GM23338 (cell line): ENCODE measurements around the gene BICRAL. TPM values are rescaled to one million over a fixed set of nuclear protein-coding genes. Genes with fewer than 3 reads are reported as not detected.

Experiments used
- ATAC-seq: fragments of 200-7000 bp; cut with Tn5 transposase; 3 replicates; pipeline ENCODE4 v1.9.1; 2020
- DNase-seq: peaks from one replicate; pipeline ENCODE4 v3.0.0-alpha.2; 2015; ENCODE audit warnings: low spot score
- H2AFZ ChIP-seq: fragments of 200-600 bp; sonication (generic); 2 replicates; pipeline ENCODE4 v1.8.0; 2016; ENCODE audit warnings: antibody characterized with exemption, mild to moderate bottlenecking, moderate library complexity
- H3F3A ChIP-seq: fragments of 200-600 bp; sonication (generic); replicated peaks from 2 replicates; pipeline ENCODE4 v1.8.0; 2017; ENCODE audit warnings: antibody characterized with exemption, mixed run types, low read depth
- H3K27ac ChIP-seq: fragments of 200-600 bp; sonication (generic); 2 replicates; pipeline ENCODE4 v1.6.1; 2016; ENCODE audit warnings: low read depth
- H3K27me3 ChIP-seq: fragments of 200-600 bp; sonication (generic); 2 replicates; pipeline ENCODE4 v1.8.0; 2016; ENCODE audit warnings: mild to moderate bottlenecking, mixed run types, moderate library complexity; ENCODE audit not compliant: insufficient read depth
- H3K36me3 ChIP-seq: fragments of 200-600 bp; sonication (generic); 2 replicates; pipeline ENCODE4 v1.8.0; 2016; ENCODE audit warnings: mild to moderate bottlenecking; ENCODE audit not compliant: insufficient read depth
- H3K4me1 ChIP-seq: fragments of 200-600 bp; sonication (generic); 2 replicates; pipeline ENCODE4 v1.8.0; 2016; ENCODE audit warnings: mild to moderate bottlenecking, moderate library complexity; ENCODE audit not compliant: insufficient read depth
- H3K4me2 ChIP-seq: fragments of 200-600 bp; sonication (generic); 2 replicates; pipeline ENCODE4 v1.7.1; 2017; ENCODE audit warnings: mixed run types
- H3K4me3 ChIP-seq: fragments of 200-600 bp; sonication (generic); 2 replicates; pipeline ENCODE4 v1.6.1; 2016; ENCODE audit warnings: mixed run types
- H3K79me2 ChIP-seq: fragments of 200-600 bp; sonication (generic); replicated peaks from 2 replicates; pipeline ENCODE4 v1.8.0; 2017; ENCODE audit warnings: mild to moderate bottlenecking; ENCODE audit not compliant: insufficient read depth
- H3K9me2 ChIP-seq: fragments of 200-600 bp; sonication (generic); 2 replicates; pipeline ENCODE4 v1.8.0; 2017; ENCODE audit not compliant: insufficient read depth
- H4K20me1 ChIP-seq: fragments of 200-600 bp; sonication (generic); replicated peaks from 2 replicates; pipeline ENCODE4 v1.8.0; 2017; ENCODE audit warnings: mild to moderate bottlenecking; ENCODE audit not compliant: insufficient read depth
- H3K27ac Mint-ChIP-seq: 2 replicates; pipeline ENCODE4 v1.8.0; 2020; ENCODE audit warnings: inconsistent platforms, mild to moderate bottlenecking, moderate library complexity, mixed read lengths
- H3K27me3 Mint-ChIP-seq: 3 replicates; pipeline ENCODE4 v1.8.0; 2022; ENCODE audit warnings: low read depth, mild to moderate bottlenecking, moderate library complexity, mixed read lengths, inconsistent platforms; ENCODE audit not compliant: insufficient read depth, poor library complexity
- H3K36me3 Mint-ChIP-seq: 3 replicates; pipeline ENCODE4 v1.8.0; 2021; ENCODE audit warnings: low read depth, mild to moderate bottlenecking, inconsistent platforms, moderate library complexity, mixed read lengths
- H3K4me1 Mint-ChIP-seq: 3 replicates; pipeline ENCODE4 v1.8.0; 2020; ENCODE audit warnings: mild to moderate bottlenecking, inconsistent platforms, mixed read lengths
- H3K4me3 Mint-ChIP-seq: 3 replicates; pipeline ENCODE4 v1.8.0; 2021; ENCODE audit warnings: moderate library complexity, mild to moderate bottlenecking, inconsistent platforms, mixed read lengths
- H3K9me3 Mint-ChIP-seq: 3 replicates; pipeline ENCODE4 v1.8.0; 2020; ENCODE audit warnings: moderate library complexity, mild to moderate bottlenecking, inconsistent platforms, mixed read lengths
- CREB1 ChIP-seq: fragments of 250-450 bp; sonication (Bioruptor Pico); IDR thresholded peaks from 2 replicates; pipeline ENCODE4 v1.5.0; 2020; ENCODE audit warnings: low read depth, mild to moderate bottlenecking, moderate library complexity
- ETS1 ChIP-seq: IDR thresholded peaks from 2 replicates; pipeline ENCODE4 v1.6.1; 2016; ENCODE audit warnings: antibody characterized with exemption
- EZH2phosphoT487 ChIP-seq: fragments of 200-600 bp; sonication (generic); IDR thresholded peaks from one replicate; pipeline ENCODE4 v1.8.1; 2018; ENCODE audit warnings: antibody characterized with exemption; ENCODE audit not compliant: unreplicated experiment
- JUNB ChIP-seq: IDR thresholded peaks from one replicate; pipeline ENCODE4 v1.6.1; 2016; ENCODE audit warnings: antibody characterized with exemption; ENCODE audit not compliant: unreplicated experiment
- NANOG ChIP-seq: IDR thresholded peaks from 2 replicates; pipeline ENCODE4 v1.6.1; 2016; ENCODE audit warnings: antibody characterized with exemption, borderline replicate concordance
- POLR2AphosphoS5 ChIP-seq: IDR thresholded peaks from 2 replicates; pipeline ENCODE4 v1.6.1; 2016; ENCODE audit warnings: antibody characterized with exemption, low read depth
- REST ChIP-seq: IDR thresholded peaks from one replicate; pipeline ENCODE4 v1.6.1; 2018; ENCODE audit warnings: antibody characterized with exemption; ENCODE audit not compliant: unreplicated experiment
- STAT1 ChIP-seq: IDR thresholded peaks from one replicate; pipeline ENCODE4 v1.6.1; 2016; ENCODE audit warnings: antibody characterized with exemption; ENCODE audit not compliant: unreplicated experiment
- ZNF114 ChIP-seq: fragments of 250-450 bp; sonication (Bioruptor Pico); IDR thresholded peaks from 2 replicates; pipeline ENCODE4 v1.5.0; 2020; ENCODE audit warnings: mild to moderate bottlenecking, moderate library complexity
- ZNF331 ChIP-seq: fragments of 250-450 bp; sonication (Bioruptor Pico); IDR thresholded peaks from 2 replicates; pipeline ENCODE4 v1.5.0; 2020; ENCODE audit warnings: low read depth, mild to moderate bottlenecking, moderate library complexity
- ZNF462 ChIP-seq: fragments of 250-450 bp; sonication (Bioruptor Pico); IDR thresholded peaks from 2 replicates; pipeline ENCODE4 v1.5.0; 2020; ENCODE audit warnings: mild to moderate bottlenecking, moderate library complexity
- polyA plus RNA-seq: library from polyadenylated mRNA; unstranded; fragments of >200 nt; fragmentation: Nextera tagmentation; extraction: Ambion mirVana; gene quantifications from 2 replicates; pipeline ENCODE4 v1.2.1, GENCODE V29; 2016
- total RNA-seq: library from RNA; depleted of rRNA; stranded (reverse); fragments of >200 nt; shearing (Covaris generic); gene quantifications from 2 replicates; pipeline ENCODE4 v1.2.3, GENCODE V29; 2014

The BICRAL gene
- total and polyA plus RNA-seq, 2 experiments from 2014 or later = 3.4 to 11.7 TPM

DNA sequence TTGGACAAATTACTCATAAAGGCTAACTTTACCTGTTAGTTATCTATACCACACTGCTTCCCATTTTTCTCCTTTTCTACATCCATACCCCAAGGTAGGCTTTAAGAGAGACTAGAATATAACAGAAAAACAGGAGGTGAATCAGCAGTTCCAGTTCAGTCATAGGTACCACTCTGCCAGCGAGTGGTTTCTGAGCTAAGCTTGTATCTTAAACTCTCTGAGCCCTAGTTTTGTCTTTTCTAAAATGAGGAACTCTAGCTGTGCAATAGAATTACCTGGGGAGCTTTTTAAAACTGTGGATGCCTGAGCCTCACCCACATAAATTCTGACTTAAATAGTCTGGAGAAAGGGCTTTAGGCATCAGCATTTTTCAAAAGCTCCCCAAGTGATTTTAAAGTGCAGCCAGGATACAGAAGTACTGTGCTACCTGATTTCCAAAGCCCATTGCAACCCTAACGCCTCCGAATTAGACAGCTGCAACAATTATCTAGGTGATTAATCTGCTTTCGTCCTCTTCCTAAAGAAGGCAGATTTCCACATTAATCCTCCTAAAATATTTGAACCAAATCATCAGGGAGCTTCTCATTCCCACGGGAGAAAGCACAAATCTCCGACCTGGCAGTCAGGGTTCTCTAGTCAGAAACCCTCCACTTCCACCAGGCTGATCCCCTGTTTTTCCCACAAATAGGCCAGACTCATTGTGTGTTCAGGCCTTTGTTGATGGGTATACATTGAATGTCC is 60.2 kb downstream of the BICRAL start:
- Histone ChIP-seq H3K9me2 (no peaks in the 10 kb centered on the region), H2AFZ (no peak overlapping the region), H3K4me1 (no peaks in the 10 kb centered on the region), H3F3A (peaks cover 2% of the 10 kb centered on the region), H3K4me3 (no peak overlapping the region), H3K27ac (peak overlapping the region; percentile 62; the same call in 1 of the 2 replicates), H3K27me3 (no peaks in the 10 kb centered on the region), H3K36me3 (no peaks in the 10 kb centered on the region; the same call in 1 of the 2 replicates), H3K4me2 (no peak overlapping the region), H4K20me1 (0 out of 2 replicates have a peak, but pooled peaks cover 4% of the 10 kb centered on the region), H3K79me2 (no peaks in the 10 kb centered on the region)
- no peak overlapping the region for H3K4me3 Mint-ChIP-seq
- no peaks in the 10 kb centered on the region for H3K9me3 Mint-ChIP-seq
- ATAC-seq = no peak
- H3K27me3 Mint-ChIP-seq = peaks cover 1% of the 10 kb centered on the region
- H3K4me1 Mint-ChIP-seq = no peaks in the 10 kb centered on the region
- no peak overlapping the region for H3K27ac Mint-ChIP-seq
- DNase-seq = no peak
- TF ChIP-seq STAT1 = no peak
- TF ChIP-seq JUNB = no peak
- TF ChIP-seq ETS1 = no peak
- no peak for TF ChIP-seq ZNF114 (CRISPR knock-in tag)
- TF ChIP-seq EZH2phosphoT487 = no peak
- no peak for TF ChIP-seq ZNF331 (CRISPR knock-in tag)
- H3K36me3 Mint-ChIP-seq = peaks cover 13% of the 10 kb centered on the region; the same call in 2 of the 3 replicates

- Histone ChIP-seq H3K4me2 (no peak overlapping the region), H3K4me3 (no peak overlapping the region), H3K36me3 (no peaks in the 10 kb centered on the region), H3K27me3 (no peaks in the 10 kb centered on the region), H3K4me1 (no peaks in the 10 kb centered on the region), H4K20me1 (0 out of 2 replicates have a peak, but pooled peaks cover 4% of the 10 kb centered on the region), H3K9me2 (no peaks in the 10 kb centered on the region), H2AFZ (no peak overlapping the region), H3K27ac (no peak overlapping the region), H3F3A (peaks cover 2% of the 10 kb centered on the region), H3K79me2 (no peaks in the 10 kb centered on the region)
- Mint-ChIP-seq H3K27me3 (peaks cover 1% of the 10 kb centered on the region), H3K27ac (no peak overlapping the region), H3K4me3 (no peak overlapping the region), H3K4me1 (no peaks in the 10 kb centered on the region), H3K9me3 (no peaks in the 10 kb centered on the region), H3K36me3 (peaks cover 13% of the 10 kb centered on the region; the same call in 2 of the 3 replicates)
- DNase-seq (no peak), ATAC-seq (no peak)
- TF ChIP-seq ZNF462 = no peak
- no peak for TF ChIP-seq ZNF331 (CRISPR knock-in tag)
- no peak for TF ChIP-seq REST
- no peak for TF ChIP-seq POLR2AphosphoS5
- no peak for TF ChIP-seq NANOG
- no peak for TF ChIP-seq EZH2phosphoT487
- no peak for TF ChIP-seq CREB1 (CRISPR knock-in tag)
- no peak for TF ChIP-seq JUNB
Measured at GRCh38 chr6:42845327-42845694, 63.5 kb downstream of the BICRAL start.
